ENCODE measurements around the gene TMEM131. TPM values are rescaled to one million over a fixed set of nuclear protein-coding genes. Genes with fewer than 3 reads are reported as not detected.
"Not testable (repeated sequence)": the region's sequence is repeated elsewhere in the genome, so short reads cannot be mapped to it uniquely, and the experiment has no call there.

TMEM131 gene
- total RNA-seq, 3 donors from 2014 or later = 58.3 to 110 (median 67.7) TPM

DNA sequence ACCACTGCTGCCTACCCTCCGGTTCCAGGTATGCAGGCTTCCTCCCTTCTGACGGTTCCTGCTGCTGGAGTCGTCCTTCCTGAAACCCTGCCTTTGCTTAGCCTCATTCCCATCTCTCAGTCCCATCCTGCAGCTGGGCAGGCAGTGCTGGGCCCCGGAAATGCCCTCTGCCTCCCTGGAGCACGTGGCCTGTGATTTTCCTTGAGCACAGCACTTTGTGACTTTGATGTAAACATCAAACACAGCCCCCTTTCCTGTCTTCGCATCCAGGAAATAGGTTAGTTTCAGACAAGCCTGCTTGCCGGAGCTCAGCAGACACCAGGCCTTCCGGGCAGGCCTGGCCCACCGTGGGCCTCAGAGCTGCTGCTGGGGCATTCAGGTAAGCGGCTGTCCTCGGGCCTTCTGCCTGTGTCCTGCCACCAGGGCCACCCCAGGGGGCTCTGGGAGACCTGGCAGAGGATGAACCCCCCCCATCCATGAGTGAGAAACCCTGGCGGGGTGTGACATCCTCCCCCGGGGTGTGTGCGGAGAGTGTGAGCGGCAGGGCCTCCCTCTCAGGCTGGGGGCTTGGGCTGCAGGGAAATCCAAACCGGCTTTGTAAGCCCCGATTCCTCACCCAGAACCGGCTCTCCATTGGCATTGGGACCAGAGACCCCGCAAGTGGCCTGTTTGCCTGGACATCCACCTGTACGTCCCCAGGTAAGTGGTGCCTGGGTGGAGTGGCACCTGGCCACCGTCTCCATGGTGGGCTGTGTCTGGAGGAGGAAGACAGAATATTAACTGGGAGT is 282.3 kb downstream of the TMEM131 start, which contains the start of gene ZAP70:
Gene ZAP70 (plus strand): TSS at position 281 of the 788 bp plus-strand sequence. CDS start 10,461 bp downstream, outside the sequence.
- no peak within 1 kb of the TSS for H3K4me3 ChIP-seq
- H3K9me3 ChIP-seq = no peaks in the 10 kb centered on the region
- no peak for TF ChIP-seq CTCF (IDR thresholded peaks at IDR 0.05)
- intact Hi-C loops (cut with DNase I, micrococcal nuclease) = no loop called here
- peak; percentile 24 to 66 (median 36) for DNase-seq
- peak; percentile 63 for ATAC-seq
- H3K4me1 ChIP-seq (ENCODE audit: low read depth) = no peaks in the 10 kb centered on the region
- H3K36me3 ChIP-seq (ENCODE audit: low read depth) = no peaks in the 10 kb centered on the region

DNA sequence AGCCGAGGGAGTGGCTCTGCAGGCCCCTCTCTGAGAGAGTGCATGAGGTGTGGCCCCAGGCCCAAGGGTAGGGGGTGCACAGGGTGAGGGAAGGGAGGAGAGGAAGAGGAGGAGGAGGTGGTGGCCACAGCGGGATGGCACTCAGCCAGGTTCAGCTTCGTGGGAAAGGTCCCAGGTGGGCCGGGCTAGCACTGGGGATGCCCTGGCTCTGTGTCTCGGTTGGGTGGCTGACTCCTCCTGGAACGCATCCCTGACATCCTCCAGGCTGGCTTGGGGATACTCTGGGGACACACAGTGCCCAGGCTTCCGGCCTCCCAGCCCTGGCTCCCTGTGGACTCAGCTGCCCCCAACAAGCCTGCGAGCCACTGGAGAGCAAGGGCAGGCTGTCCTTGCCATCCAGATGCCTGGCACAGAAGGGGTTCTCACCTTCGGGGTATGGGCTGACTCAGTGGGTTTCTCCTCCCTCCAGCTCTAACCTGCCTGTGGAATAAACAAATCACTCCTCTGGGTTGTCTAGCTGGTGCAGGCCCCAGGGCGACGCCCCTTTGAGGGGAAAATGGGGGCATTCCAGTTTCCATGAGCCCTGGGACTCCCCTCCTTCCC is 283.0 kb downstream of the TMEM131 start:
- TF ChIP-seq CTCF (IDR thresholded peaks at IDR 0.05) = no peak
- Histone ChIP-seq H3K4me3 (no peak overlapping the region), H3K4me1 (ENCODE audit: low read depth) (no peaks in the 10 kb centered on the region), H3K36me3 (ENCODE audit: low read depth) (no peaks in the 10 kb centered on the region), H3K9me3 (no peaks in the 10 kb centered on the region)
- DNase-seq = peak in 1 of 3 donors; percentile 53
- ATAC-seq = no peak
- intact Hi-C loops (cut with DNase I, micrococcal nuclease) = no loop called here

- H3K4me3 ChIP-seq; DNase-seq; H3K9me3 ChIP-seq; H3K36me3 ChIP-seq (ENCODE audit: low read depth); ATAC-seq; intact Hi-C loops (cut with DNase I, micrococcal nuclease); H3K4me1 ChIP-seq (ENCODE audit: low read depth): not testable (repeated sequence)
Observed at GRCh38 chr2:97712175-97712574, 283.6 kb downstream of the TMEM131 start.

GRCh38 chr2:97711394-97711711 is 284.4 kb downstream of the TMEM131 start:
- H3K4me3 ChIP-seq = no peak overlapping the region

DNA sequence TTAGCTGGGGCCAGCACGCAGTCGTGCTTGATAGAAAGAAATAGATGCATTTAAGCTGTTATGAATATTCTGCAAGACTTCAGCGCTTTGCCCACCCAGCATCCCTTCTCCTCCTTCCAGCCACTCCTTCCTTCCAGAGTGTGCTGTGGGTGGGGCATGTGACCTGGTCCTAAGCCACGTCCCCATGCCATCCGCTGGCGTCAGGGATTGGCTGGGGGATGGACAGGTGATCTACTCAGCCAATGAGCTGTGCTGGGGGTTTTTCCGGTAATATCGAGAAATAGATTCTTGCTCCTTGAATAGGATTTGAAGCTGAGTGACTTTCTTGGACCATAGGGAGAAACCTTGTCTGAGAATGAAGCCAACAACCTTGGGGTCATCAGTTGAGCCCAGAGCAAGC is 287.1 kb downstream of the TMEM131 start:
- no peak for DNase-seq
- Histone ChIP-seq H3K4me1 (ENCODE audit: low read depth) (no peaks in the 10 kb centered on the region), H3K9me3 (no peaks in the 10 kb centered on the region), H3K4me3 (no peak overlapping the region), H3K36me3 (ENCODE audit: low read depth) (no peaks in the 10 kb centered on the region)
- intact Hi-C loops (cut with DNase I, micrococcal nuclease) = no loop called here
- no peak for TF ChIP-seq CTCF (IDR thresholded peaks at IDR 0.05)
- no peak for ATAC-seq

More at GRCh38 chr2:97711394-97711711, 284.4 kb downstream of the TMEM131 start:
- DNase-seq (no peak), ATAC-seq (no peak)
- TF ChIP-seq CTCF (IDR thresholded peaks at IDR 0.05) = no peak
- Histone ChIP-seq H3K36me3 (ENCODE audit: low read depth) (no peaks in the 10 kb centered on the region), H3K4me1 (ENCODE audit: low read depth) (no peaks in the 10 kb centered on the region), H3K9me3 (no peaks in the 10 kb centered on the region)
- intact Hi-C loops (cut with DNase I, micrococcal nuclease) = no loop called here

DNA sequence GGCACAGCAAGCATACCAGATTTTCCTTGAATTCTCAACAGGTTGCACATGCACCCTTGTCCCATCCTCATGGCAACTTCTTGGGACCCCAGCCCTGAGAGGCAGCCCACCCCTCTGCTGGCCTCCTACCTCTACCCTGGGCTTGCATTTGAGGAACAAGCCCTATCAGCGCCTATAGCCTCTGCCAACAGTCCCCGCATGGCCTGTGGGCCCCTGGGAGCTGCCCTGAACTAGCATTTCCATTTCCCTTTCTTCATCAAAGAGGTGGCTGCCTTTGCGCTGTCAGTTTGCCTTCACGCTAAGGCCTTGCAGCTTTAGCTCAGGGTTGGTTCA is 287.7 kb downstream of the TMEM131 start:
- Histone ChIP-seq H3K4me3 (no peak overlapping the region), H3K36me3 (ENCODE audit: low read depth) (no peaks in the 10 kb centered on the region), H3K9me3 (no peaks in the 10 kb centered on the region), H3K4me1 (ENCODE audit: low read depth) (no peaks in the 10 kb centered on the region)
- TF ChIP-seq CTCF (IDR thresholded peaks at IDR 0.05) = no peak
- intact Hi-C loops (cut with DNase I, micrococcal nuclease) = no loop called here
- DNase-seq = no peak
- no peak for ATAC-seq
